Stimulated activated CD4-positive, alpha-beta T cell treated with anti-CD3 and anti-CD28 coated beads, Interleukin-15, amount 100 ng/mL, for 24 hours (primary cell): ENCODE results near the gene PLCB1.
"Not testable (repeated sequence)": the region's sequence is repeated elsewhere in the genome, so short reads cannot be mapped to it uniquely, and the experiment has no call there.

Source experiments
- DNase-seq: peaks from one replicate; pipeline ENCODE4 v3.0.0-alpha.2; 2020

The PLCB1 gene

DNA sequence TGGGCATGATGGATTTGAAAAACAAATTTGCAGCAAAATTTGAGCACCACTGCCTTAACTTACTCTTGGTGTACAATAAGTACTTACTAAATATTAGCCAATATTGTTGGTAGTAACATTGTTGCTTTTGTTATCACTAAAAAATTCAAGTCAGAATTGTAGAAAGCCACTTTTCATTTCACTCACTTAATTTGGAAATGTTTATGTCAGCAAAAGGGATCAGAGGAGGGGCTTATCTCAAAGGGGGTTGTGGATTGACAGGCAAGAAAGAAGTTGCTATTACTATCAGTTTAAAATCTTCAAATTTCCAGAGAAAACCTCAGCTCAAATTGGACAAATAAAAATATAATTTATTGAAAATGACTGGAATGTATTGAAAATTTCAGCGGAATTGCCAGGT, 241.5 kb downstream of the PLCB1 start:
- no peak for DNase-seq

DNA sequence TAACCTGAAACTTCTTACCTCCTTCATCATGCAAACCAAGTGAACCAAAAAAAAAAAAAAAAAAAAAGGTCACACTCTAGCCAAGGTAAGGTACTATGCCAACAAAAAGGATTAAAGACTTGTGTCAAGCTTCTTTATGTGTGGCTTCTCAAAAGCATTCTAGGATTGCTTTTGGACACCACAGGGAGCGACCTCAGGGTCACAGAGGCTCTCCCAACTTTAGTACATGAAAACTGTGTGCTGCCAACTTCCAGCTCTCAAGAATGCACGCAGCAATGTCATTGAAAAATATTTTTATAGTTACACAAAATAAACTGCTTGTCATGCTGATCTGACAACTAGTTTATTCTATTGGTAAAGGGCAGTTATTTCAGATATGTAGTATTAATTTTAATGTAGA, 243.8 kb downstream of the PLCB1 start:
- no peak for DNase-seq

DNA sequence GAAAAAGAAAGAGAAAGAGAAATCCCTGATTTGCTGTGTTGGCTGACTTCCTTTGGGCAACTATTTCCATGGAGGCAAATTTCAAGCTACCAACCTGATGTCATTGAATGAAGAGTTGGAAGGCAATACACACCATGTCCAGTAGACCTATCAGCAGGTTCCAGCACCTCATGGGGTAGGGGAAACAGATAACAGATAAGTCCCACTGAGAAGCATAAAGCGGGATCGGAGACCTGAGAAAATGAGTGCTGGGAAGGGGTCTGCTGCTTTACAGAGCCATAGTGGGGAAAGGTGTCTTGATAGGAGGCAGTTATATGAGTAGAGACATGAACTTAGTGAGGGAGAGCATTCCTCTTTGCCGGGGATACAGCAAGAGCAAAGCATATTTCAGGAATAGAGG, 244.9 kb downstream of the PLCB1 start:
- no peak for DNase-seq

DNA sequence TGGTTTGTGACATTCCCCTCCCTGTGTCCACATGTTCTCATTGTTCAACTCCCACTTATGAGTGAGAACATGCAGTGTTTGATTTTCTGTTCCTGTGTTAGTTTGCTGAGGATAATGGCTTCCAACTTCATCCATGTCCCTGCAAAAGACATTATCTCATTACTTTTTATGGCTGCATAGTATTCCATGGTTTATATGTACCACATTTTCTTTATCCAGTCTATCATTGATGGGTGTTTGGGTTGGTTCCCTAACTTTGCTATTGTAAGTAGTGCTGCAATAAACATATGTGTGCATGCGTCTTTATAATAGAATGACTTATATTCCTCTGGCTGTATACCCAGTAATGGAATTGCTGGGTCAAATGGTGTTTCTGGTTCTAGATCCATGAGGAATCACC, 247.1 kb downstream of the PLCB1 start:
- not testable (repeated sequence) for DNase-seq

DNA sequence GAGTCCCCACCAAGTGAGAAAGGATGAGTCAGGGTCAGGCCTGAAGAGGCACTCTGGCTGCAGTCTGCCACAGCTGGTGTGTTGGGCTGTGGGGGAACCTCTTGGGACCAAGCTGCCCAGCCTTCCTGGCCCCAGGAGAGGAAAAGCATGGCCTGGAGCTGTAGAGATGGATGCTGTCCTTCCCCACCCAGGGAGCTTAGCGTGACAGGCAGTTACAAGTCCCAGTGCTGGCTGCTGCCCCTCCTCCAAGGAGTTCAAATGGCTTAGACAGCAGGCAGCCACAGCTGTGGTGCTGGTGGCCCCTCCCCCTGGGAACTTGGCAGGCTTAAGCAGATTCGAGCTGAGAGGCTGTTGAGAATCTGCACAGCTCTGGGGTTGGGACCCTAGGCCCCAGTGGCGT, 253.2 kb downstream of the PLCB1 start:
- DNase-seq = no peak

DNA sequence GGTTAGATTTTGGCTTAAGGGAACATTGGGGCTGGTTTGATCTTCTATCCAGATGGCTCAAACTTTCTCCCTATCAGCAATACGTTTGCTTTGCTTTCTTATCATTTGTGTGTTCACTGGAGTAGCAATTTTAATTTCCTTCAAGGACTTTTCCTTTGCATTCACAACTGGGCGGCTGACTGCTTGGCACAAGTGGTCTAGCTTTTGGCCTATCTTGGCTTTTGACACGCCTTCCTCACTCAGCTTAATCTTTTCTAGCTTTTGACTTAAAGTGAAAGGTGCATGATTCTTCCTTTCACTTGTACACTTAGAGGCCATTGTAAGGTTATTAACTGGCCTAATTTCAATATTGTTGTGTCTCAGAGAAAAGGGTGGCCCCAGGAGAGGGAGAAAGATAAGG, 254.9 kb downstream of the PLCB1 start:
- DNase-seq = no peak

DNA sequence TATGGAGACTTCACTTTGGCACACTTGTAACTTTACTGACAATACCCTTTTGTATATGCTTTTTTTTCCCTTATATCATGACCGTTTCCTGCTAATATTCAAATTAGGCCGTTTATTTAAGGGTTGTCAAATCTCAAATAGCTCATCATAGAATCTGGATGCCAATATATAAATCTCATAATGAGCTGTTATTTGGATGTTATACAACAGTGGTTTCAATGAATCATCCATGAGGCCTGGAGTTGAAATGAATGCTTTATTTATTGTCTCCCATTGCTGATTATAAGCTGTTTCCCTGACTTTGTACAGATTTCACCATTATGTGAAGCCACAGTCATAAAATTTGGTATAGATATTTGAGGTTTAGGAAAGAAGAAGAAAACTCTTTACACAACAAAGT, 256.1 kb downstream of the PLCB1 start:
- DNase-seq = no peak

DNA sequence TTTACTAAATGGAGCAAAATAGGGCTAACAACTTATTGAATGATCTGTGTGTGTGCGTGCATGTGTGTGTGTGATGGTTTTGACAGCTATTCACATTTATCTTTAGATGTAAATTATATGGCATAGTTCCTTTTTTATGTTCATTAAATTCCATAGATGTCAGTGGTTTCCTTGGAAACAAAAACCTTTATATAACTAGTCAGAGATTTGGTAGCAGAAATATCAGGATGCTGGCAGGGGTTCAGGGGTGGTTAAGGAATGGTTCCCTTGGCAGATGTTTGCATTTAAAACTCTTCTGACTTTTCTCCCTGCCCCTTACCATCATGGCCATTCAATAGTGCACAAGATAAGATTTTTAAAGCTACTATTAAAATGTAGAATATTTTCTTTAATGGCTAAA, 256.6 kb downstream of the PLCB1 start:
- DNase-seq = no peak

DNA sequence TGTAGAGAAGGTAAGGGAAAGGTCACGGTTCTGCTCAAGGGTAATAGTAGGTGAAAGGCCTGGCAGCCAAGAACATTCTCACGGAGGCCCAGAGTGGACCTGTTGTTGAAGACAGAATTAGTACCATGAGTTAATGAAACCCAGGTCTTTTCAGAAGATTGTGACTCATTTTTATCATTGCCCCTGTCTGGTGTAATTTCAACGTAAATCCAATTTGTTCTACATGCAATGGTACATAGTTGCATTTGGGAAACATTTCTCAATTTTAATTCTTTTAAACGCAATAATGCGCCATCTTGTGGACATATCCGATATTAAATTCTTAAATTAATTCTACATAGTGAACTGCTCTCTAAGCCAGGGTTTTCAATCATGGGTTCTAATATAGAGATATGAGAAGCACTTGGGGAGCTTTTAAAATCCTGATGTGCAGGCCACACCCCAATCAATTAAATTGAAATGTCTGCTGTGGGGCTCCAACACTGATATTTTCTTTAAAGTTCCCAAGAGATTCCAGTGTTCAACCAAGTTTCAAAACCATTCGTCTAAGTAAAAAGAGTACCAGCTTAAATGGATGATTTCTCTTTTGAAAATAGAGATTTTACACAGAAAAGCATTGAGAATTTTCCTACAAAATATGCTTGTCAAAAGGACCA, 257.4 kb downstream of the PLCB1 start:
- no peak for DNase-seq

DNA sequence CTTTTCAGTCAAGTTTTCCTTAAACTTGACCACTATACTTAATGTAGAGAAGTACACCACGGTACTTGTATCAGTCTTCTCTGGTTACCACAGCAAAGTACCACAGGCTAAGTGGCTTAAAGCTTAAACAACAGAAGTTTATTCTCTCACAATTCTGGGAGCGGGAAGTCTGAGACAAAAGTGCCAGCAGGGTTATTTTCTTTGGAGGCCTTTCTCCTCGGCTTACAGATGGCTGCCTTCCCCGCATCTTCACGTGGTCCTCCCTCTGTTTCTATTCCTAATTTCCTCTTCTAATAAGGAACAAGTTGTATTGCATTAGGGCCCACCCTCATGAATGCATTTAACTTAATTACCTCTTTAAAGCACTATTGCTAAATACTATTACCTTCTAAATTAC, 258.0 kb downstream of the PLCB1 start:
- DNase-seq = no peak

DNA sequence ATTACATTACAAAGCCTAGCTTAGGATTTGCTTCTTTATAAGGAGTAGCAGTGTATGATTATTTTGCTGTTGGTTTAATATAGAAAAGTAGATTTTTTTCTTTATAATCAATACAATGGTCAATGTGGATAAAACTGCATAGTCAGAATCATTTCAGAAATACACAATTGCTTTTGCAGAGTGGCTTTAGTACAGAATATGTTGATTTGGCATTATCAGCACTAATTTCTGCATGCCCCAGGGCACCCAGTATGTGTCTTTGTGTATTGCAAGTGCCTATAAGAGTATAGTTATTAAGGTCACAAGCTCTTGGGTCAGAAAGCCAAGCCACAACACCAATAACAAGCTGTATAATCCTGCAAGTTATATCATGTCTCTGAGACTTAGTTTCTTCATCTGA, 258.4 kb downstream of the PLCB1 start:
- DNase-seq = no peak

DNA sequence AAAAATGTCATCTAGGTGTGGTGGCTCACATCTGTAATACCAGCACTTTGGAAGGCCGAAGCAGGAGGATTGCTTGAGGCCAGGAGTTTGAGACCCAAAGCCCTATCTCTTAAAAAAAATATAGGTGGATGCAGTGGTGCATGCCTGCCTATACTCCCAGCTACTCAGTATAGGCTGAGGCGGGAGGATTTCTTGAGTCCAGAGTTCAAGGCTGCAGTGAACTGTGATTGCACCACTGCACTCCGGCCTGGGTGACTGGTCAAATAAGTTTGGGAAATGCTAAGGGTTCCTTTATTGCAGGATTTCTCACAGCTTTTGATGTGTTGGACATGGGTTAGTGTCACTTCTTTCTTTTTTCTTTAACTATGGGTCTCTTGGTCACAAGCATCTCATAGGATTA, 261.3 kb downstream of the PLCB1 start:
- DNase-seq = no peak

DNA sequence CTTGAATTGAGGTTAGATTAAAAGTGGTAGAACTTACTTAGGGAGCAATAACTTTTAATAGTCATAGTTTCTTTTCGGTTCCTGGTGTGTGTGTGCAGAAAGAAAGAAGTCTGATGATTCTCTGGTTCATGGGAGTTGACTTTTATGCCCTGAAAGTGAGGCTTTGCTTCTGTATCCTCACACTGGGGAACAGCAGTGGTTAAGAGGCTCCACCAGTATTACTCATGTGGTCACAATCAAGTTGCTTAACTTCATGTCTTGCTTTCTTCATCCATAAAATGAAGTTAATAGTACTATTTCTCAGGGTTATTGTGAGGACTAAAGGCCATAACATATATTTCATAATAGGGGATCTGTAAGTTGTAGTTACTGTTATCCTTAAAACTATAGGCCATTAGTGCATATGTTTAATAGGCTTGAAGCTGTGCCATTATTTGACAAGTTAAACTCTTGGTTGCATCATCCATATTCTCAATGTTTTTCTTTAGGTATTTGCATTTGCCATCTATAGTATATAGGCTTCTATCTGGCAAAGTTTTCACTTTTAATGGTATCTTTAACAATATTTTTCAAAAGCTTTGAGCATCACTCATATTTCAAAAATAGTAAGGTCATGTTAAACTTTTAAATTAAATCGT, 262.4 kb downstream of the PLCB1 start:
- no peak for DNase-seq

DNA sequence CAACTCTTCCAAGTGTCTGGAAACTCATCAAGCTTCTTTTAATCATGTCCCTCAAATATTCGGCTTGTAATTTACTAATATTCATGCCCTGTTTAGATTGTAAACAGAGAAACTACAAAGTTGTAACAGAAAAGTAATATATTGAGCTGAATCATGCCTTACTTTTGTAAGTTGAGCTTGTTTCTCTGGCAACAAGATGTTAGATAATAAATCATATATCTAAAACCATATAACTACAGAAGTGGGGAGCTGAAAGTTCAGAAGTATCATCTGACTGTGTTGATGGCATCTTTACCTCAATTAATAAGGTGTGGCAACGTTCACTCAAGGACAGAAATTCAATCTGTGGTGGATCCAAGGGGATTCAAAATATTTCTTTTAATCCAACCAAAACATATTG, 263.9 kb downstream of the PLCB1 start:
- no peak for DNase-seq

DNA sequence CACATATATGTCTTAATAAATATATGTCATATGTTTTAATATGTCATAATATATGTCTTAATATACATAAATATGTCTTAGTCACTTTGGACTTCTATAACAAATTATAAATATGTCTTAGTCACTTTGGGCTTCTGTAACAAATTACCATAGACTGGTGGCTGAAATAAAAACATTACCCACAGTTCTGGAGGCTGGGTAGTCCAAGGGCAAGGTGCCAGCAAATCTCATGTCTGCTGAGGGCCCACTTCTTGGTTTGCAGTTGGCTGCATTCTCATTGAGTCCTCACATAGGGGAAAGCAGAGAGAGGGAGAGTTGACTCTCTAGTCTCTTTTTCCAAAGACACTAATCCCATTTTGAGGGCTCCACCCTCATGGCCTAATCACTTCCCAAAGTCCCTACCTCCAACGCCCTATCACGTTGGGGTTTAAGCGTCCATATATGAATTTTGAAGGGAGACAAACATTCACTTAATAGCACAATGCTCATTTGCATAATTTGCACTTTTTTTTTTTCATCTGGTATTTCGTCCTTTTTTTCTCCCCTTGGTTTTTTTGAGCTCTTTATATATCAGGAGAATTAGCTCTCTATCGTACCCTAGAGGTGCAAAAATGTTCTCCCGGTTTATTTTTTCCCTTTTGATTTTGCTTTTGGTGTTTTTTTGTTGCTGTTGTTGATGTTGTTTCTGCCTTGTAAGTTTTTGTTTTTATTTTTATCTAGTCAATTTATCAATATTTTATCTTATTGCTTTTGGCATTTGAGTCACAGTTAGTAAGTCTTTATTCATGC, 266.4 kb downstream of the PLCB1 start:
- no peak for DNase-seq

DNA sequence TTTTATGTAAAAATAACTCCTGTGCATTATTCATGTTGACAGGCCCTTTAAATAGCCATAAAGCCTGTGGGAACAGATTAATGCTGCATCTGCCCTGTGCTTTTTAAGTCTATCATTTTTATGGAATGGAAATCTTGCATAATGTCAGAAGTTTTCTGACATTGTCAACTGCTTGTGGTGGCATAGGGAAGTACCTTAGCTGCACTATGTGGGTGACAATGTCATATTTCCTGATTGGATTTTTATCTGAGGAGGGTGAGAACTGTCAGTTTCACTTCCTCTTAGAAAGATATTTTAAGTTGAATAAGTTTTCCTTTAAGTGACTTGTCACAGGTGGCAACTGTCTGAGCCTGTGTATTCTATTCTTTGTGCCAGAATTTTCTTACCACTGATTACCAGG, 267.9 kb downstream of the PLCB1 start:
- DNase-seq = no peak

DNA sequence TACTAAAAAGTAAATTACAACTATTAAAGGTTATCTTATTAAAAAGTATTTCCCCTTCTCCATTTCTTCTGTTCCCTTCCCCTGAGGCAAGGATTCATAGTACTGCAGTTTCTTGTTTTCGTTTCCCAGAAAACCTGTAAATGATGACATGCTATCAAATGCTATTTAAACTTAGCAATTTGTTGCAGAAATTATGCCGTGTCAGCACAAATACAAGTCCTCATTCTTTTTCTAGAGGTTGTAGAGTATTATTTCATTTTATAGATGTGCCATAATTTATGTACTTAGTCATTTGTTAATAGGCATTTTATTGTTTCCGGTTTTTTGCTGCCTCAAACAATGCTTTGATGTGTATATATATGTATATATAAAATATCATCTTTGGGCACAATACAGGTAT, 268.4 kb downstream of the PLCB1 start:
- no peak for DNase-seq

DNA sequence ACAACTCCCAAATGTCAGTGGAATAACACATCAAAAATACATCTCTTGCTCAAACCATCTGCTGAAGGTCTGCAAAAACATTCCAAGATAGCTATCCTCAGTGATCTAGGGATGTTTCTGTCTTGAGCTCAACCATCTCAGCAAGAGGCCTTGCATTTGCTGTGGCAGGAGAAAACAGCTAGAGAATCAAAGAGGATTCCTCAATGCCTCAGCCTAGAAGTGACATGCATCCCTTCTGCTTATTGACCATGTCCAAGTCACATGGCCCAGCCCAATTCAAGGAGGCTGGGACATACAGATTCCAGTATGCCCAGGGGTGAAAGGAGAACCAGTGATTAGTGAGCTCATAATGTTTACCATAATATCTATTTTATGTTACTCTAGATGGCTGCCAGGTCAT, 269.5 kb downstream of the PLCB1 start:
- DNase-seq = no peak

DNA sequence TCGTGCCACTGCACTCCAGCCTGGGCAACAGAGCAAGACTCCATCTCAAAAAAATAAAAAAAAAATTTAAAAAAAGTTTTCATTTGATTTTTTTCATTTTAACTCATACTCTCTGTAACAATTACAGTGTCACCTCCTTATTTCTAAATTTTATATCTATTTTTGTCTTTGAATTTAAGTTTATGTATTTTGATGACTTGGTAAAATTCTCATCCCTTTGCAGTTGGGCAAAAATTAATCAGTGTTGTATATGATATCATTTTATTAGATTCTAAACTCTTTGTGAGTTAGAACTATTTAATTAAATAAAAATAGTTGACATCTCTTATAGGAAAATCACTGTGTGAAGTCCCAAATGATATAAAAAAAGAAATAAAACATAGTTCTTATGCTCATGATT, 270.7 kb downstream of the PLCB1 start:
- DNase-seq = no peak

DNA sequence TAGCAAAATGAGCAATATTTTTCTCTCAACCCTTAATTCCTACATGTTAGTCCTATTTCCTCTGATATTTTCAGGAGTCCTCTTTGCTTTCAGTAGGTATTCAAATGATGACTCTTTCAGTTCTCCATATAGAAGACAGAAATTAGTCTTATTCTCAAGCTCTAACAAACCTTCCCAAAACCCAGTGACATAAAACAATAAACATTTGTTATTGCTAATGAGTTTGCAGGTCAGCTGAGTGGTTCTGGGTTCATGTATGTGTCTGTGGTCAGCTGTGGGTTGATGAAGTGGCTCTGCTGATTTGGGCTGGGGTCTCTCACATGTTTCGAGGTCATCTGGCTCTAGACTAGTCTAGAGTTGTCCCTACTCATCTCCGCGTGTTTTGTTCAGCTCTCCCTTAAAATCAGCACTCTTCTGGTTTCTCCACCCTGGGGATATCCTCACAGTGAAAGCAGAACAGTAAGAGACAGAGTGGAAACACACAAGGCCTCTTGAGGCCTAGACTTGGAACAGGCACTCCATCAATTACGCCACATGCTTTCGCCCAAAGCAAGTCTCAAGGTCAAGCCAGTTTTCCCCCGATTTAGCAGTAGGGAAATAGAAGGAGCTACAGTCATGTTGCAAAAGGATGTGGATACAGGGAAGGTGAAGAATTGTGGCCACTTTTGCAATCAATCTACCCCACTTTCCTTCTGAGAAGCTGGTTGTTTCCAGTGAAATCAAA, 273.0 kb downstream of the PLCB1 start:
- no peak for DNase-seq

DNA sequence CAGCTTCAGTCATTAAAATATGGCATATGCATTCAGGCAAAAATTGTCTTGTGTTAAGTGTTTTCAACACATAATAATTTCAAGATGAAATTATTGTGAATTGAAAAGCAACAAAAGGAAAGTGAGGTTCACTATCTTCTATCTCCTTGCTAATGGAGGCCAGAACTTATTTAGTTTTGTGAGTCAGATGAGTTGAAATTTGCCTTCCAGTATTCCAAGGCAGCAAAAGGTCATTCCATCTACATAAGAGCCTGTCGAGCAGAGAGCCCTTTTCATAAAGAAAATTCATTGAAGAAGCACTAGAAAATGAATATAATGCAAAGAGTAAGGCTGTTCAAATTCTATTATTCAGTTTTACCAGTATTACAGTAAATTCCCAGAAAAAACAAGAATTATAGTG, 274.3 kb downstream of the PLCB1 start:
- no peak for DNase-seq

DNA sequence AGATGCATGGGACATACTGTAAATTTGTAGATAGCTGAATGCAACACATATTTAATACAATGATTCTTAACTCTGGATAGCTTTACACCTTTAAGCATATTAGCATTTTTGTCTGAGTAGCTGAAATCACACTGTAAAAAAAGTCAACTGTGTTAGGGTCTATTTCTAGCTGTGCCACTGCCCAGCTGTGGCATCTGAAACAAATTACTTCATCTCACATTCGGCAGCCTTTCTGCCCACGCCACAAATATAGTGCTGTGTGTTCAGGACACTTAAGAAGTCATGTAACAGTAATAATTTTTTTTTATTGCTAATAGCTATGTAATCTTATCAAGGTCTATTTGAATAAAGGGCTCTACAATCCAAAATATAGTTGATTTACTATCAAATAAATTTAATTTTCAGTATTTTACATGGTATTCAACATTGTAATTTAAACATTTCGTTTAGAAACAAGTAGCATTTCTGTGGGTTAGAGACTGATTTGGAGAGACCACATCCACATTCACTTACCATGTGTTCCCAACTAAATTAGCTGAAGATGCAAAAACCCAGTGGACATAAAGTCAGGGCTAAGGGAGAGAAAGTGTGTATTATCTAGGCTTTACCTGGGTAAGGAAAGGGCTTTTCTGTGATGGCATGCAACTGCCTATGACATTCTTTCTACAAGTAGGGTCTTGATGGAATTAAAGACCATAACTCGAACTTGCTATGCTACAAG, 276.7 kb downstream of the PLCB1 start:
- DNase-seq = no peak

DNA sequence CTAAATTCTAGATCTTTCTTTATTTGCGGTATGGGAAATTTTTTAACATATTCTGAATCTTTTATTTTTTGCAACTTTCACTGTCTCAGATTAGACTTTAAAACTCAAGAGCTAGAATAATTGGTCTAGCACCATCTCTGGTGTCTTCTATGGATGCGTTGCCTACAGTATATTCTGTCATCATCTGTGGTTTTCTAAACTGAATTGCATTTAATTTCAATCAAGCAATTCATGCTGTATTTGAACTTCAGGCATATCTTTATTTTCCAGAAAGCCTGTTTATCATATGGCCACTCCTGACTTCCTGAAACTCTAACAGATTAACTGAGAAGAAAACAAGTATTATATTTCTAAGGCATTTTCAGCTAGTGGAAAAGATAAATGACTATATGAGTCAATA, 281.6 kb downstream of the PLCB1 start:
- DNase-seq = no peak
